ENCODE data around the gene KIF2A. TPM values are rescaled to one million over a fixed set of nuclear protein-coding genes. Genes with fewer than 3 reads are reported as not detected.

The KIF2A gene
- total RNA-seq, 1 experiment from 2014 or later = 49.6 TPM

GRCh38 chr5:62306896-62307689 lies 1.1 kb downstream of the KIF2A start:
- DNase-seq = peak; percentile 26
- Histone ChIP-seq H3K4me3 (ENCODE audit: insufficient read depth, low read depth, low read length) (peak overlapping the region; percentile 97), H3K36me3 (replicated peaks; ENCODE audit: control insufficient read depth, insufficient read depth, low read length) (no peaks in the 10 kb centered on the region), H3K27me3 (ENCODE audit: control insufficient read depth, insufficient read depth, low read length) (no peaks in the 10 kb centered on the region)

- no peak for DNase-seq
- H3K4me3 ChIP-seq (ENCODE audit: insufficient read depth, low read depth, low read length) = no peak overlapping the region
- no peaks in the 10 kb centered on the region for H3K36me3 ChIP-seq (replicated peaks; ENCODE audit: control insufficient read depth, insufficient read depth, low read length)
- no peaks in the 10 kb centered on the region for H3K27me3 ChIP-seq (ENCODE audit: control insufficient read depth, insufficient read depth, low read length)
These were observed 2.4 kb downstream of the KIF2A start for GRCh38 chr5:62308439-62308838.

- no peaks in the 10 kb centered on the region for H3K36me3 ChIP-seq (replicated peaks; ENCODE audit: control insufficient read depth, insufficient read depth, low read length)
- DNase-seq = no peak
- H3K4me3 ChIP-seq (ENCODE audit: insufficient read depth, low read depth, low read length) = no peak overlapping the region
- no peaks in the 10 kb centered on the region for H3K27me3 ChIP-seq (ENCODE audit: control insufficient read depth, insufficient read depth, low read length)
These were observed 3.1 kb downstream of the KIF2A start for GRCh38 chr5:62309107-62309506.

- DNase-seq = no peak
- Histone ChIP-seq H3K4me3 (ENCODE audit: insufficient read depth, low read depth, low read length) (no peak overlapping the region), H3K36me3 (replicated peaks; ENCODE audit: control insufficient read depth, insufficient read depth, low read length) (no peaks in the 10 kb centered on the region), H3K27me3 (ENCODE audit: control insufficient read depth, insufficient read depth, low read length) (no peaks in the 10 kb centered on the region)
These were observed 4.6 kb downstream of the KIF2A start for GRCh38 chr5:62310426-62311143.

GRCh38 chr5:62312036-62312435 lies 6.0 kb downstream of the KIF2A start:
- no peaks in the 10 kb centered on the region for H3K27me3 ChIP-seq (ENCODE audit: control insufficient read depth, insufficient read depth, low read length)
- no peak for DNase-seq

GRCh38 chr5:62312674-62313073 lies 6.7 kb downstream of the KIF2A start:
- DNase-seq = no peak
- H3K36me3 ChIP-seq (replicated peaks; ENCODE audit: control insufficient read depth, insufficient read depth, low read length) = no peaks in the 10 kb centered on the region
- no peak overlapping the region for H3K4me3 ChIP-seq (ENCODE audit: insufficient read depth, low read depth, low read length)
- no peaks in the 10 kb centered on the region for H3K27me3 ChIP-seq (ENCODE audit: control insufficient read depth, insufficient read depth, low read length)

More at GRCh38 chr5:62312036-62312435, 6.0 kb downstream of the KIF2A start:
- Histone ChIP-seq H3K36me3 (replicated peaks; ENCODE audit: control insufficient read depth, insufficient read depth, low read length) (no peaks in the 10 kb centered on the region), H3K4me3 (ENCODE audit: insufficient read depth, low read depth, low read length) (no peak overlapping the region)

- DNase-seq = no peak
- no peak overlapping the region for H3K4me3 ChIP-seq (ENCODE audit: insufficient read depth, low read depth, low read length)
- H3K36me3 ChIP-seq (replicated peaks; ENCODE audit: control insufficient read depth, insufficient read depth, low read length) = no peaks in the 10 kb centered on the region
- H3K27me3 ChIP-seq (ENCODE audit: control insufficient read depth, insufficient read depth, low read length) = no peaks in the 10 kb centered on the region
These were observed 8.3 kb downstream of the KIF2A start for GRCh38 chr5:62314213-62314830.

- DNase-seq = no peak
- Histone ChIP-seq H3K4me3 (ENCODE audit: insufficient read depth, low read depth, low read length) (no peak overlapping the region), H3K27me3 (ENCODE audit: control insufficient read depth, insufficient read depth, low read length) (no peaks in the 10 kb centered on the region), H3K36me3 (replicated peaks; ENCODE audit: control insufficient read depth, insufficient read depth, low read length) (no peaks in the 10 kb centered on the region)
These were observed 9.6 kb downstream of the KIF2A start for GRCh38 chr5:62315376-62316175.

GRCh38 chr5:62316176-62316502 lies 10.1 kb downstream of the KIF2A start:
- H3K27me3 ChIP-seq (ENCODE audit: control insufficient read depth, insufficient read depth, low read length) = no peaks in the 10 kb centered on the region
- H3K36me3 ChIP-seq (replicated peaks; ENCODE audit: control insufficient read depth, insufficient read depth, low read length) = no peaks in the 10 kb centered on the region
- H3K4me3 ChIP-seq (ENCODE audit: insufficient read depth, low read depth, low read length) = no peak overlapping the region
- no peak for DNase-seq

GRCh38 chr5:62317810-62318209 lies 11.8 kb downstream of the KIF2A start:
- no peak for DNase-seq
- no peak overlapping the region for H3K4me3 ChIP-seq (ENCODE audit: insufficient read depth, low read depth, low read length)
- no peaks in the 10 kb centered on the region for H3K36me3 ChIP-seq (replicated peaks; ENCODE audit: control insufficient read depth, insufficient read depth, low read length)
- H3K27me3 ChIP-seq (ENCODE audit: control insufficient read depth, insufficient read depth, low read length) = no peaks in the 10 kb centered on the region

- H3K27me3 ChIP-seq (ENCODE audit: control insufficient read depth, insufficient read depth, low read length) = no peaks in the 10 kb centered on the region
- H3K36me3 ChIP-seq (replicated peaks; ENCODE audit: control insufficient read depth, insufficient read depth, low read length) = no peaks in the 10 kb centered on the region
- DNase-seq = no peak
- H3K4me3 ChIP-seq (ENCODE audit: insufficient read depth, low read depth, low read length) = no peak overlapping the region
These were observed 16.5 kb downstream of the KIF2A start for GRCh38 chr5:62322484-62322883.

GRCh38 chr5:62326302-62326701 lies 20.3 kb downstream of the KIF2A start:
- H3K36me3 ChIP-seq (replicated peaks; ENCODE audit: control insufficient read depth, insufficient read depth, low read length) = no peaks in the 10 kb centered on the region
- no peaks in the 10 kb centered on the region for H3K27me3 ChIP-seq (ENCODE audit: control insufficient read depth, insufficient read depth, low read length)
- H3K4me3 ChIP-seq (ENCODE audit: insufficient read depth, low read depth, low read length) = no peak overlapping the region
- no peak for DNase-seq

- Histone ChIP-seq H3K4me3 (ENCODE audit: insufficient read depth, low read depth, low read length) (no peak overlapping the region), H3K36me3 (replicated peaks; ENCODE audit: control insufficient read depth, insufficient read depth, low read length) (no peaks in the 10 kb centered on the region), H3K27me3 (ENCODE audit: control insufficient read depth, insufficient read depth, low read length) (no peaks in the 10 kb centered on the region)
- DNase-seq = no peak
These were observed 20.7 kb downstream of the KIF2A start for GRCh38 chr5:62326702-62327101.
